GM13977 (cell line): ENCODE measurements around the gene PTPRQ.

Experiments used
- DNase-seq: peaks from one replicate; pipeline ENCODE4 v3.0.0; 2012; ENCODE audit warnings: low spot score
- CTCF ChIP-seq: IDR thresholded peaks from 2 replicates; pipeline ENCODE4 v1.5.1; 2012; ENCODE audit warnings: mild to moderate bottlenecking, control low read depth; ENCODE audit not compliant: insufficient read depth; ENCODE audit errors: extremely low read depth, missing control alignments
- in situ Hi-C: fragments of 300-500 bp; cut with MboI; formaldehyde crosslinking; loops from one replicate; pipeline ENCODE4 v1.12.0; 2022; ENCODE audit warnings: low sequenced_read_pairs, low pct_unique_long_range_greater_than_20kb, mixed read lengths, inconsistent platforms; ENCODE audit not compliant: unreplicated experiment

PTPRQ gene

DNA sequence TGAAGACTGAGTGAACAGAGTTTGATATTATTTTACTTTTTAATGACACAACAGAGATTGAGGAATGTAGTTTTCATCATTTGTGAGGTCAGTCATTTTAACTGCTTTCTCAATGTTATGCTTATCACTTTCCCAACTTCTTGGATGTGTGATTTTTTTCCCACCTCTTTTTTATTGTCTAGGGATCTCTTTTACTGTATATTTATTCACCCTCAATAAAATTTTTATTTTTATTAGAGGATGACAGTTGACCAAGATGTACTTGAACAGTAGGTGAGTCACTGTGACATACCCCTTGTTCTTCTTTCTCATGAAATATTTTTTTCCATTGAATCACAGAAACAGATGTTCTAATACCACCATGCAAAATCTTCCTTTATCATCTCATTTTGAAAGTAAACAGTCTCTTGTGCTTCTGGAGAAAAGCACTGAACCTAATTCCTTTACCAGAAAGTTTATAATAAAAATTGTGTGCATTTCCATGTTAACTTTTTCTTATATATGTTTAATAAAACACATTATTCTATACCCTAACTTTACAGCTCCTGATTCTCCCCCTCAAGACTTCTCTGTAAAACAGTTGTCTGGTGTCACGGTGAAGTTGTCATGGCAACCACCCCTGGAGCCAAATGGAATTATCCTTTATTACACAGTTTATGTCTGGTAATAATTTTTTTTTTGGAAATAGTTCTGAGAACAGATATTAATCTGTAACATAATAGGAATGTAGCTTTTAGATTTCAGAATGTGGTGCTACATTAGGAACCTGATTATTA, 65.9 kb downstream of the PTPRQ start:
- in situ Hi-C loops = no loop called here
- no peak for TF ChIP-seq CTCF
- no peak for DNase-seq

DNA sequence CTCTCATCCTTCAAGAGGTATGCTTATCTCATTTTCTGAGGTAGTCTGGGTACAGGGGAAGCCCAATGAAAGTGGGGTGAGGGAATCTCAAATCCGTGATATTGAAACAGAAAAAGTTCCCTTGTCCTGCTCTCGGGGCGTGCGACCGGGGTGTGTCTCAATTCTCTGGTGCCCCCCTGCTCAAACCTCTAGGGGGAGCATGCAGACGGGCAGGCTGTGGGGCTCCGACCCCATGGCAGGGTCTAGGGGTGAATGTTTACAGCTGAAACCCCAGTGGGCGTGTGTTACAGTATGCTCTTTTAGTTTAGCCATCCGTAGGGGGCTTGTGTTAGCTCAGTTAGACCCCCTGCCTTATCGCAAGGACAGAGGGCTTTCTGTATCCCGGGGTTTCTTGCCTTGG, 68.7 kb downstream of the PTPRQ start:
- in situ Hi-C loops = no loop called here
- no peak for TF ChIP-seq CTCF
- no peak for DNase-seq

DNA sequence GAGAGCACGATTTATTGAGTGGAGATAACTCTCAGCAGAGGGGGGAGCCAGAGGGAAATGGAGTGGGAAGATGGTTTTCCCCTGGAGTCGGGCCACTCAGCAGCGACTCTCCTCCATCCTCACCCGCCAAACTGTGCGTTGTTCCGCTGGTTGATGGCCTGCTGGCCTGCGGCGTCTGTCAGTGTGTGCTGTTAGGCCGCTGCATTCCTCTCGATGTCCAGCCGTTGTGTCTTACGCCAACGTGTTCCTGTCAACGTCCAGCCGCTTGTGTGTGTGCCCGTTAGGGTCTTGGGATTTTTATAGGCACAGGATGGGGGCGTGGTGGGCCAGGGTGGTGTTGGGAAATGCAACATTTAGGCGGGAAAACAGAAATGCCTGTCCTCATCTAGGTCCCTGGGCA, 69.2 kb downstream of the PTPRQ start:
- no peak for TF ChIP-seq CTCF
- in situ Hi-C loops = no loop called here
- DNase-seq = no peak

DNA sequence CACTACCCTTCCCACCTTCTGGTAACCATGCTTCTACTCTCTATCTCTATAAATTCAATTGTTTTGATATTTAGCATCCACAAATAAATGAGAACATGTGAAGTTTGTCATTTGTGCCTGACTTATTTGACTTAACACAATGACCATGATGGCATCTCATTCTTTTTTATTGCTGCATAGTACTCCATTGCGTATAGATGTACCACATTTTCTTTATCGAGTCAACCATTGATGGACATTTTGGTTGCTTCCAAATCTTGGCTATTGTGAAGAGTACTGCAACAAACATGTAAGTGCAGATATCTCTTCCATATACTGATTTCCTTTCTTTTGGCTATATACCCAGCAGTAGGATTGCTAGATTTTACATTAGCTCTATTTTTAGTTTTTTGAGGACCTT, 73.6 kb downstream of the PTPRQ start:
- no peak for DNase-seq
- in situ Hi-C loops = no loop called here
- no peak for TF ChIP-seq CTCF

GRCh38 chr12:80531646-80532045, 87.6 kb downstream of the PTPRQ start:
- TF ChIP-seq CTCF = no peak
- in situ Hi-C loops = no loop called here

DNA sequence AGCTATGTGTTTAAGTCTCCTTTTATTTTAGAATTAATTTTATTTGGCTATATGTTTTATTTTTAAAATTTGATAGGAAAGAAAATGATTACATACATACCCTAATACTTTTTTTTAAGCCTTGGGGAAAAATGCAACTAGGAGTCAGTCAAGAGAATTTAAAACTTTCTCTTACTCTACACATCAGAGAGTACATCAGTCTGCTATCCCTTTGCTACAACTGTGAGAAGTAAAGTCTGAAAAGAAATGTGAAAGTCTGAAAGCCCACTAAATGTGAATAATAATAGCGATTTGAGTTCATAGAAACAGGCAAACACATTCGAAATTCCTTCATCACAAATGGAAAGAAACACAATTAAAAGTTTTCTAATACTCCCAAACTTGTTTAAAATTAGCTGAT, 95.0 kb downstream of the PTPRQ start:
- no peak for DNase-seq
- TF ChIP-seq CTCF = no peak
- in situ Hi-C loops = no loop called here

More at GRCh38 chr12:80531646-80532045, 87.6 kb downstream of the PTPRQ start:
- no peak for DNase-seq
